ENCODE results near the gene NPSR1. TPM values are rescaled to one million over a fixed set of nuclear protein-coding genes. Genes with fewer than 3 reads are reported as not detected.
A peak's percentile ranks its signal among the peaks of the same experiment; 100 is the strongest.

The NPSR1 gene
- total and polyA plus RNA-seq, 9 of the 15 experiments (the other 6 are each of a cell fraction or from before 2014, with no cell fraction given) = not detected

GRCh38 chr7:34849163-34849960, 191.3 kb downstream of the NPSR1 start:
- Histone ChIP-seq H3K79me2 (ENCODE audit: control insufficient read depth, insufficient read depth, low read length) (no peaks in the 10 kb centered on the region), H3K27ac (ENCODE audit: extremely low read depth, low read depth, low read length) (no peak overlapping the region), H3K4me1 (replicated peaks in 1 of 2; ENCODE audit: control insufficient read depth in 2 of 2, insufficient read depth in 2 of 2, low read length in 2 of 2) (peaks cover 0 to 6% of the 10 kb centered on the region in 2 experiments; a peak in 1 of 5 replicates), H4K20me1 (replicated peaks; ENCODE audit: control insufficient read depth, insufficient read depth, low read length) (no peaks in the 10 kb centered on the region), H3K27me3 (ENCODE audit: control insufficient read depth in 2 of 2, insufficient read depth in 2 of 2, low read length in 2 of 2) (no peaks in the 10 kb centered on the region), H3K9me3 (replicated peaks; ENCODE audit: control insufficient read depth, insufficient read depth, low read depth, low read length) (no peaks in the 10 kb centered on the region), H3K4me2 (ENCODE audit: insufficient read depth, low read length) (no peak overlapping the region), H3K9me1 (ENCODE audit: control insufficient read depth, insufficient read depth, low read length) (no peaks in the 10 kb centered on the region), H3K4me3 (no peak overlapping the region), H3K9ac (ENCODE audit: insufficient read depth in 1 of 2, low read depth in 2 of 2, low read length in 2 of 2) (no peak overlapping the region), H2AFZ (ENCODE audit: low read depth, low read length) (no peak overlapping the region), H3K36me3 (ENCODE audit: control insufficient read depth, insufficient read depth, low read length) (no peaks in the 10 kb centered on the region)
- peak; percentile 46; the same call in 1 of the 3 replicates for ATAC-seq
- no peak for DNase-seq (ENCODE audit: extremely low read depth in 1 of 4, low spot score in 3 of 4)
- BruUV-seq (replicated peaks) = no TSS peak
- in situ Hi-C loops (cut with MboI) = no loop called here
- FAIRE-seq = no peak
- intact Hi-C loops (cut with micrococcal nuclease) = no loop called here
- ChIA-PET CTCF (ENCODE audit: low intra/inter-chr PET ratio) (no interaction called here), POLR2A (no interaction called here)
- WGBS (ENCODE audit: insufficient coverage, low coverage, missing lambda C conversion rate) = 2% methylated on average over 9 of the region's 9 CpGs
- peak; percentile 90 for TF ChIP-seq REST (IDR thresholded peaks at IDR 0.05; ENCODE audit: borderline replicate concordance)
- TF ChIP-seq REST (CRISPR knock-in tag; IDR thresholded peaks at IDR 0.05; ENCODE audit: low read depth) = no peak
- no peak for TF ChIP-seq HBP1 (CRISPR knock-in tag; IDR thresholded peaks at IDR 0.05)
- no peak for TF ChIP-seq RERE (CRISPR knock-in tag; IDR thresholded peaks at IDR 0.05; ENCODE audit: borderline replicate concordance)
- no peak for TF ChIP-seq STAT5A (IDR thresholded peaks at IDR 0.05; ENCODE audit: borderline replicate concordance, low read length)

Measured in K562 (cell line).